ENCODE measurements around the gene SPDYC.
"Not testable (repeated sequence)": the region's sequence is repeated elsewhere in the genome, so short reads cannot be mapped to it uniquely, and the experiment has no call there.

SPDYC gene

GRCh38 chr11:65134240-65134951 is 35.6 kb upstream of the SPDYC start, which contains the start of gene SYVN1:
SYVN1 (minus strand) TSS chr11:65134519; CDS start chr11:65133601, 918 bp downstream.
- DNase-seq (ENCODE audit: low read depth): peak; percentile 91

DNA sequence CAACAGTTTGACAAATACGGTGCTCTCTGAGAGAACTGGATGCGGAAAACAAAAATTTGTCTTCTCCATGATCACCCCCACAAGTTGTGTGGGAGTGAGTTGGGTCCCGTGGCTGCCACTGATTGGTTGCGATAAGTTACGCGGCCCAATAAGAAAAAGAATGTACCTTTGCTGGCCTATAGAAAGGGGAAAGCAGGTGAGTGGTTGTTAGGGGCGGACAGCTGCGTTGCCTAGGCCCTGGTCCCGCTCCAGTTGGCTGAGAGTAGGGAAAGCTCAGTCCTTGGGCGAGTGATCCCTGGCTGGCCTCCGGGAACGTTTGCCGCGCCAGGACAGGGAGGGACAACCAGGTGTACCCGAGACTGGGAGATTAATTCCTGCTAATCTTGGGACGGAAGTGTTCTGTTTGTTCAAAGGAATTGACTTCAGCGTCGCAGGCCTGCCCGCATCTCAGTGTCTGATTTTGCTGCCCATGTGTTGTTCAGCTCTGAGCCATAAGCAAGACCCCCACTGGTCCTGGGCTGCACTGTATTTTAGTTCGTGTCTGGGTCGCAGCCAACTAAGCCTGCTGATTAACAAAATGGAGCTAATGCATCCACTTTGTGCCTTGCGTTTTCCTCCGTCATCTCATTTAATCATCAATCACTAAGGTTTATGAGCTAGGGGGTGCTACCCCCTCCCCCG is 34.9 kb upstream of the SPDYC start:
- peak; percentile 71 for DNase-seq (ENCODE audit: low read depth)

- no peak for DNase-seq (ENCODE audit: low read depth)
Measured at GRCh38 chr11:65135633-65136145, 34.3 kb upstream of the SPDYC start.

DNA sequence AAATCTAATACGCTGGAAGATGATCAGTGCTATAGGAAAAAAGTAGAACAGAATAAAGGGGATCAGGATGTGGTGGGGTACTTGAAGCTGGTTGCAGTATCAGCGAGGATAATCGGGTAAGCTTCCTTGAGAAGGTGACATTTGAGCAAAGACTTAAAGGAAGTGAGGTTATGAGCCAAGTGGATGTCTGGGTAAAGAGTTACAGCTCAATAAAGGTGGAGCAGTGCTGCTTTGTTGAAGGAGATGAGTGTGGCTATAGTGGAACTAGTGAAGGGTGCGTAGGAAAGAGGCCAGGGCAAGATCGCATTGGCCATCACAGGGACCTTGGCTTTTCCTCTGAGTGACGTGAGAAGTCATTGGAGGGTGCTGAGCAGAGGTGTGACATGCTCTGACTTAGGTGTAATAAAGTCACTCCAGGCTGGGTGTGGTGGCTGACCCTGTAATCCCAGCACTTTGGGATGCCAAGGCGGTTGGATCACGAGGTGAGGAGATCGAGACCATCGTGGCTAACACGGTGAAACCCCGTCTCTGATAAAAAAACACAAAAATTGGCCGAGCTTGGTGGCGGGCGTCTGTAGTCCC is 33.4 kb upstream of the SPDYC start:
- DNase-seq (ENCODE audit: low read depth): no peak

DNA sequence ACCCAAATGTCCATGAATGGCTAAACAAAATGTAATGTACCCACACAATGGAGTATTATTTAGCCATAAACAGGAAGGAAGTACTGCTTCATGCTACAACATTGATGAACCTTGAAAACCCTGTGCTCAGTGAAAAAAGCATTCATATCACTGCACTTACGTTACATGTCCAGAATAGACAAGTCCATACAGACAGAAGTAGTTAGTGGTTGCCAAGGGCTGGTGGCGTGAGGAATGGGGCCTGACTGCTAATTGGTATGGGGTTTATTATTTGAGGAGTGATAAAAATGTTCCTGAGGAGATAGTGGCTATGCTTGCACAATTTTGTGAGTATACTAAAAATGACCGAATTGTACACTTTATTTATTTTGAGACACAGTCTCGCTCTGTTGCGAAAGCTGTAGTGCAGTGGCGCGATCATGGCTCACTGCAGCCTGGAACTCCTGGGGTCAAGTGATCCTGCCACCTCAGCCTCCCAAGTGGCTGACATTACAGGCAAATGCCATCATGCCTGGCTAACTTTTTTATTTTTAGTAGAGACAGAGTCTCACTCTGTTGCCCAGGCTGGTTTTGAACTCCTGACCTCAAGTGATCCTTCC is 28.0 kb upstream of the SPDYC start:
- no peak for DNase-seq (ENCODE audit: low read depth)

- no peak for DNase-seq (ENCODE audit: low read depth)
Measured at GRCh38 chr11:65147352-65148075, 22.5 kb upstream of the SPDYC start.

- DNase-seq (ENCODE audit: low read depth): no peak
Measured at GRCh38 chr11:65148657-65149056, 21.4 kb upstream of the SPDYC start.

GRCh38 chr11:65150131-65150508 is 19.9 kb upstream of the SPDYC start:
- not testable (repeated sequence) for DNase-seq (ENCODE audit: low read depth)

GRCh38 chr11:65150509-65151299 is 19.3 kb upstream of the SPDYC start:
- DNase-seq (ENCODE audit: low read depth): no peak

DNA sequence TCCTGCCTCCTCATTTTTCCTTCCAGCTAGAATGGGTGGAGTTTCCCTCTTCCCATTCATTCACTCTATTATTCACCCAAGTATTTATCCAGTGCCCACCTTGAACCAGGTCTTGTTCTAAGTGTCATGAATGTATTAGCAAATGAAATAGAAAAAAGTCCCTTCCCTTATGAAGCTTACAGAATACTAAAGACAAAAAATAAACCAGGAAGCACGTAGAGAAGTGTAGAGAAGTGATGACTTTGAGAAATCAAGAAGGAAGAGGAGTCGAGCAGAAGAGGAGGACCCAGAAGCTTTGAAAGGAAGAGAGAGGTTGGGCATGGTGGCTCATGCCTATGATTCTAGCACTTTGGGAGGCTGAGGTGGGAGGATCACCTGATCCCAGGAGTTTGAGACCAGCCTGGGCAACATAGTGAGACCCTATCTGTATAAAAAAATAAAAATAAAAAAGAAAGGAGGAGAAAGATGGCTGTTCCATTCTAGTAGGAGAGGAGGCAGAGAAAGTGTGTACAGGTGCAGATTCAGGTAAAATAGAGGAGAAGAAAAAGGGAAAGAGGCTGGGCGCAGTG is 18.6 kb upstream of the SPDYC start:
- no peak for DNase-seq (ENCODE audit: low read depth)

DNA sequence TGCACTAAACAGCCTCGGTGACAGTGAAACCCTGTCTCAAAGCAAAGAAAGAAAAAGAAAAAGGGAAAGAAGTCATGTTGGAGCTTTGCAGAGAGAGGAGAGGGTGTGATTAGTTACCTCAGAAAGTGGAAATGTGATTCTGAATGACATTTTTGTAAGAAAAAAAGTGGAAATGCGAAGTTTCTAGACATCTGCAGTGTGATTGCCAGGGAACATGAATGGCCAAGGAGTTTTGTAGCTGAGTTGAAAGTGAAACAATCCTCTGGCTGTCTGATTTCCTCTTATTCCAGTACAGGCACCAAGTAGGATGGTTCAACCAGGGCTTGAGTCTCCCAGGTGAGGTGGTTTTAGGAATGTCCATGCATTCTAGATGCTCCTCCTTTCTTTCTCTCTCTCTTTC is 17.9 kb upstream of the SPDYC start:
- DNase-seq (ENCODE audit: low read depth): no peak

- no peak for DNase-seq (ENCODE audit: low read depth)
Measured at GRCh38 chr11:65156256-65156655, 13.8 kb upstream of the SPDYC start.

GRCh38 chr11:65156926-65157325 is 13.1 kb upstream of the SPDYC start:
- DNase-seq (ENCODE audit: low read depth): no peak

DNA sequence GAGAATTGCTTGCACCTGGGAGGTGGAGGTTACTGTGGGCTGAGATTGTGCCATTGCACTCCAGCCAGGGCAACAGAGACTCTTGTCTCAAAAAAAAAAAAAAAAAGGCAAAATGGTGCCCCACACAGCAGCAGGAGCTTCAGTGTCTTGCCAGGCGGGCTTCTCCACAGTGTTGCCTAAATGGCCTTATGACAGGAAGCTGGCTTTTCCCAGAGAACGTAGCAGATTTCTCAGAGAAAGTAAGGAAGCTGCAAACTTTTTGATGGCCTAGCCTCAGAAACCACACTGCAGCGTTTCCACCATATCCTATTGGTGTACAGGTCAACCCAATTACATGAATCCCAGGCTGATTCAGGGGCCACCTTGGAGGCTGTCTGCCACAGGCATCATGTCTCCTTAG is 12.7 kb upstream of the SPDYC start:
- no peak for DNase-seq (ENCODE audit: low read depth)

DNA sequence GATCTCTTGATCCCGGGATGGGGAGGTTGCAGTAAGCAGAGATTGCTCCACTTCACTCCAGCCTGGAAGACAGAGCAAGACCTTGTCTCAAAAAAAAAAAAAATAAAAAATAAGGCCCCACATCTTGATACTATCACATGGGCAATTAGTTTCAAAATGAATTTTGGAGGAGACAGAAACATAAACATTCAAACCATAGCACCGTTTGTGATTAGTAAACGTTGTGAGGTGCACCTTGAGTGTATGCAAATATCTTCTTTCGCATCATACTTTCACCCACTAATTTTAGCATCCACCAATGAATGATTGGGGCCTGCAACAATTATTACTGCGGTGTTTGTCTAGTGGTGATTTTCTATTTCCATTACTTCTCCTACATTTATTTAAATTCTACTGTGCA is 11.0 kb upstream of the SPDYC start:
- no peak for DNase-seq (ENCODE audit: low read depth)

GRCh38 chr11:65160643-65161042 is 9.4 kb upstream of the SPDYC start:
- DNase-seq (ENCODE audit: low read depth): no peak

GRCh38 chr11:65163684-65164083 is 6.3 kb upstream of the SPDYC start:
- no peak for DNase-seq (ENCODE audit: low read depth)

DNA sequence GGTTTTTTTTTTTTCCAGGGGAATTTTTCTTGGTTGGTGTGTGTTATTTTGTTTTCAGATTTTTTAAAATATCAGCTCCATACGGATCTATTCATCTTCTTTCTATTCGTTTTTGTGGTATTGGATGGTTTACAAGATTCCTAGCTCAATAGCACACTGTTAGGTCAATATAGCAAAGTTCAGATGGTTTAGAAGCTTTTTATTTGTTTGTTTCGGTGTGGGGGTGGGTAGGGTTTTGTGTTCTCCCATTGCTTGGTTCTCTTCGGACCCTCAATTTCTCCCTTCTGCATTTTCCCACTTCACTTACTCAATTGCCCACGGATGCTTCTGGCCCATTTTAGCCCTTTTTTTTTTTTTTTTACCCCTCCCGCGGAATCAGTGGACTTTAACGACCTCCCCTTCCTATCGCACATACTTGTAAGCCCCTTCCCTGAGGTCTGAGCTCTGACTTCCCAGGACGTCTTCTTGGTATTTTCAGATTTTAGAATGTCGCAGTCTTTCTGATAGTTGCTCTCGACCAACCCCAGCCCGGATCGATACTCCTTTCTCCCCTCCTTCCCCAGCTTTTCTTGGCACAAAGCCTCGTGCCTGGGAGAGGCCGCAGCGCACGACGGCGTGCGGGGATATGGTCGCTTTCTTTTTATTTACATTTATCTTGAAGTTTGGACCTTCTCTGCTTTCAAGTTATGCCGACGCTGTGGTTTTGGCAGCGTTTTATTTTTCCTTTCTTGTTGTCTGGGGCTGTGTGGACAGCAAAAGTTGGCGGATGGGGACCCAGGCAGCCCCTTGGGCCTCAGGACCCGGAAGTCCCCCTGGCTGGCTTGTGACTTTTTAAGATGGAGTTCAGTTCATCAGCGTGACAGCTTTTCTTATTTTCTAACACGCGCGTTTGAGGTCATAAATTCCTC is 4.4 kb upstream of the SPDYC start:
- no peak for DNase-seq (ENCODE audit: low read depth)

- no peak for DNase-seq (ENCODE audit: low read depth)
Measured at GRCh38 chr11:65166893-65167292, 3.1 kb upstream of the SPDYC start.

GRCh38 chr11:65167656-65168055 is 2.4 kb upstream of the SPDYC start:
- DNase-seq (ENCODE audit: low read depth): no peak
